GM20431 (cell line): ENCODE data around the gene MAPKBP1.

ENCODE experiments used
- in situ Hi-C: fragments of 300-500 bp; cut with MseI, MboI; formaldehyde crosslinking; loops from one replicate; pipeline ENCODE4 v1.15.0; 2020; ENCODE audit warnings: low sequenced_read_pairs; ENCODE audit not compliant: unreplicated experiment

Gene MAPKBP1

GRCh38 chr15:41804916-41805666, 30.8 kb downstream of the MAPKBP1 start:
- in situ Hi-C loops: no loop called here

DNA sequence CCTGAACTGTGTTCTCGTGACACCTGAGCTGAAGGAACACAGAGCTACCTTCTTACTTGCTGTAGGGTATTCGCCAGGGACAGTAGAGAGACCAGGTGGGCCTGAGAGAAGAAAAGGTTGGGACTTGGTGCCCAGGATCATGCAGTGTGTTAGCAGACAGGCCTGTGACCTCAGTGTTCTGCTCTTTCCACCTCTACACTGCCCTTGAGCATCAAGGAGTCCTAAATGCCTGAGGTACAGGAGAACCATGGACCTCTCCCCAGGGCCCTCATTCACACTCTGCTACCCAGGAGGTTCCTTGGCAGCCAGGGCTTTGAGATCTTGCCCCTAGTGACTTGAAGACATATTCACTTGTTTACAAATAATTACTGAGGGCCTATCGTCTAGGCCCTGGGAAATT, 31.4 kb downstream of the MAPKBP1 start:
- in situ Hi-C loops: no loop called here

- in situ Hi-C loops: no loop called here
Observed at GRCh38 chr15:41806291-41807181, 32.3 kb downstream of the MAPKBP1 start.

DNA sequence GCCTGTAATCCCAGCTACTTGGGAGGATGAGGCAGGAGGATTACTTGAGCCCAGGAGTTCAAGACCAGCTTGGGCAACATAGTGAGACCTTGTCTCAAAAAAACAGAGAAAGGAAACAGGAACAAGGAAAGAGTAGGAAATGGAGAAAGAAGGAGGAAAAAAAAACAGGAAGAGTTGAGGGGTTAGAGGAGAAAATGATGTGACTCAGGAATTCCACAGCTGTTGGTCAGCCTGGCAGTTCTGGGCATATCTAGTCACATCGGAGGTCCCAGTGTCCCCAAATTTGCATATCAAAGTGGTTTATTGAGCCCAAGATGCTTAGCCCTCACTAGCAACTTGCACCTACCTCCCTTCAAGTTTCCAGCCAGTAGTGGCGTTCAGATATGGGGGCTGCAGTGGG, 34.8 kb downstream of the MAPKBP1 start:
- in situ Hi-C loops: no loop called here

DNA sequence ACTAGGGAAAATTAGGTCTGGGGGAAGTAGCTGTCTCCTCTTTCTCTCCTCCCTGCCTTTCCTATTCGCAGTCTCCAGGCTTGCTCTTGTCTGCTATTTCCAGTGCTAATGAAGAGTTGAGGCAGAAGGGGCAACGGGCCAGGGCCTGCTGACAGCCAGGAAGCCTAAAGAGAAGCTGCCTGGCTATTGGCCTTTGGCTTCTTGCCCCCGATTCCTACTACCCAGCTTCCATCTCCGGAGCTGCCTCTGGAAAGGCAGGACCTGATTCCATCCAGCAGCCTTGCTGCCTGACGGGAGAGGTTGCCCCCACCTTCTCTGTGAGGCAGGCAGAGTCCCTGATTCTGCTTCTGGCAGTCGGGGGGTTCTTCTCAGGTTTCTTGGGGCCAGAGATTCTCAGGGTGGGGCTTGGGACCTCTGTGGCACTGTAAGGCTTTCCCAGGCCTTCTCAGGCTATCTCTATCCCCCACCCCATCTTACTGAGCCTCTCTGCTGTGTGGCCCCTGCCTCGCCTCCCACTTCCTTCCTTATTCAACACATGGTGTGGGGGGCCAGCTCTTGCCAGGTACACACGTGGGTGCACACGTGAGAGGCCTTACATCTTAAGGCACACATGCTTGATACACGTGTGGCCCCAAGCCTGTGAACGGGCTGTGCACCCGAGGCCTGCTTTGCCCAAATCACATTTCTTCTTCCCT, 35.4 kb downstream of the MAPKBP1 start:
- in situ Hi-C loops: no loop called here

GRCh38 chr15:41810651-41811431, 36.6 kb downstream of the MAPKBP1 start:
- in situ Hi-C loops: no loop called here

- in situ Hi-C loops: no loop called here
Observed at GRCh38 chr15:41811432-41812195, 37.3 kb downstream of the MAPKBP1 start.

DNA sequence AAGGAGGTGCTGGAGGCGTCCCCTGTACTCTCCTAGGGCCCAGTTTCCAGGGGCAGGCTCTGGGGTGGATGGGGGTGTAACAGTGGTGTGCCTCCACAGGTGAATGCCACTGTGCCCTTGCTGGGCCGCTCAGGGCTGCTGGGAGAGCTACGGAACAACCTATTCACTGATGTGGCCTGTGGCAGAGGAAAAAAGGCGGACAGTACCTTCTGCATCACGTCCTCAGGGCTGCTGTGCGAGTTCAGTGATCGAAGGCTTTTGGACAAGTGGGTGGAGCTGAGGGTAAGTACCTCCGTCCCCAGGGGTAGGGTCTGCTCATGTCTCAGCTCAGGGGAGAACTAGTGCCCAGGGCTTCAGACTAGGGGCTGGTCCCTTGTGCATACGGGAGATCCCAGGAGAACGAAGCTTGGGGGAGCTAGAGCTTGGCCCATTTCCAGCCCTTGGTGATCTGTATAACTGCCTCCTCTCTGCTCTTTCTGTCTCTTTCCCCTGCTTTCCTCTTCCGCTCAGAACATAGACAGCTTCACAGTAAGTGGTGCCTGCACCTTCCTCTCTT, 38.6 kb downstream of the MAPKBP1 start:
- in situ Hi-C loops: no loop called here

- in situ Hi-C loops: no loop called here
Observed at GRCh38 chr15:41813426-41813825, 39.1 kb downstream of the MAPKBP1 start.

DNA sequence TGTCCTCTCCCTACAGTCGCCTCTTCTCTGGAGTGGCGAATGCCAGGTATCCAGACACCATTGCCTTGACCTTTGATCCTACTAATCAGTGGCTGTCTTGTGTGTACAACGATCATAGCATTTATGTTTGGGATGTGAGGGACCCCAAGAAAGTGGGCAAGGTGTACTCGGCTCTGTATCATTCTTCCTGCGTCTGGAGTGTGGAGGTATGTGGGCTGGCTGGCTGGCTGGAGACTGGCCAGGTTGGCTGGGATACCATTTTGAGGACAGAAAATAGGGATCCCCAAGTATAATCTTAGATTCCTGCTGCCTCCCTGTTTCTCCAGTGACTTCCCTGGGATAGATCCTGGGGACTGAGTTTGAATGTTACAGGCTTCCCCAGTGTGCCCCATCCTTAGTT, 40.2 kb downstream of the MAPKBP1 start:
- in situ Hi-C loops: no loop called here

GRCh38 chr15:41816788-41817187, 42.5 kb downstream of the MAPKBP1 start:
- in situ Hi-C loops: no loop called here

DNA sequence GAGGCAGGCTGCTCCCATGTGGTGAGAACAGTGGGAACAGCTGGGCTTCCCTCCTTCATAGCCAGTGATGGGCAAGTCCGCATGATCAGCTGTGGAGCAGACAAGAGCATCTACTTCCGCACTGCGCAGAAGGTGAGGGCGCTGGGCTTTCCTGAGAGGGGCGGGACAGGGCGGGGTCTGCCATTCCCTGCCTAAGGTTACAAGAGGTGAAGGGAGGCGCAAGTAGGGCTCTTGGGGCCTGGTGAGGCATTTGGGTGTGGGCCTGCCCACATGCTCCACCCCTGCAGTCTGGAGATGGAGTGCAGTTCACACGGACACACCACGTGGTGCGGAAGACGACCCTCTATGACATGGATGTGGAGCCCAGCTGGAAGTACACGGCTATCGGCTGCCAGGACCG, 43.0 kb downstream of the MAPKBP1 start:
- in situ Hi-C loops: no loop called here

GRCh38 chr15:41817781-41818180, 43.5 kb downstream of the MAPKBP1 start:
- in situ Hi-C loops: no loop called here

DNA sequence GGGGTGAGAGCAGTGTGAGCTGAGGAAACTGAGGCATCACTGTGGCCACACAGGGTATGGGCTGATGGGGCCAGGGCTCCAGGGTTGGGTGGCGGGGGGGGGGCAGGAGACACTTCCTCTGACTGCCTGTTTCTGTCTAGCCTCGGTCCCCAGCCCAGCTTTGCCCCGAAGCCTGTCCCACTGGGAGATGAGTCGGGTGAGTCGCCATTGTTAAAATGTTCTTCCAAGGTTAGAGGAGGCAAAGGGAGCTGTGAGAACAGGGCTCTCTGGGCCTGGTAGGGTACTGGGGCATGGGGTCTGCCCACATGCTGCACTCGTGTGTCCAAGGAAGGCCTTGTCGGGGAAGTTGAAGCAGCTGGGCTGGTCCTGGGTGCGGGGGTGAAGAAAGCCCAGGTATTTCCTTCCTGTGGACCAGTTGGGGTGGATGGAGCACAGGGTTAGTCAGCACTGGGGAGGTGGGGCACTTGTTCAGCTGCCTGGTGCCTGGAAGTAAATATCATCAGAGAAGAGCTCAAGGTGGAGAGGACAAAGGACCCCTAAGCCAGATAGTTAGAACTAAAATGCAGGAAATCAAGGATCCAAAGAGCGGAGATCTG, 45.3 kb downstream of the MAPKBP1 start:
- in situ Hi-C loops: no loop called here

- in situ Hi-C loops: no loop called here
Observed at GRCh38 chr15:41820791-41821423, 46.6 kb downstream of the MAPKBP1 start.

DNA sequence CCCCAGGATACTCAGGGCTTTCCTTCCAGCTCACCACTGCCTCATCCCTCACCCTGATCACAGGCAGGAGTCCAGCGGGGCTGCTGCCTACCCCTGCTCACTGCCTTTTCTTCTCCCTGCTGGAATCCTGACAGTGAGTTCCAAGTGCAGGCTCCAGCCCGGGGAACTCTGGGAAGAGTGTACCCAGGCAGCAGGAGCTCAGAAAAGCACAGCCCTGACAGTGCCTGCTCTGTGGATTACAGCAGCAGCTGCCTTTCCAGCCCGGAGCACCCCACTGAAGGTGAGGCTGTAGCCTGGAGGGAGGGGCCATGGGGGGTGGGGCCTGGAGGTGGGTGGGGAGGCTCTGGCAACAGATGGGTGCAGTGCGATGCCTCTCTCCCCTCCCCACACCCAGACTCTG, 47.5 kb downstream of the MAPKBP1 start:
- in situ Hi-C loops: no loop called here

GRCh38 chr15:41822471-41822870, 48.2 kb downstream of the MAPKBP1 start:
- in situ Hi-C loops: no loop called here

GRCh38 chr15:41822957-41823356, 48.7 kb downstream of the MAPKBP1 start:
- in situ Hi-C loops: no loop called here
